ENCODE results near the gene ANXA2R.
"Not testable (repeated sequence)": the region's sequence is repeated elsewhere in the genome, so short reads cannot be mapped to it uniquely, and the experiment has no call there.

ANXA2R gene

GRCh38 chr5:43060020-43060419 is 19.9 kb upstream of the ANXA2R start:
- DNase-seq (ENCODE audit: low spot score), result not testable (repeated sequence)

GRCh38 chr5:43055098-43055497 is 15.0 kb upstream of the ANXA2R start:
- not testable (repeated sequence) for DNase-seq (ENCODE audit: low spot score)

GRCh38 chr5:43051684-43052083 is 11.6 kb upstream of the ANXA2R start:
- no peak for DNase-seq (ENCODE audit: low spot score)

GRCh38 chr5:43050384-43050783 is 10.3 kb upstream of the ANXA2R start:
- no peak for DNase-seq (ENCODE audit: low spot score)

GRCh38 chr5:43049236-43049635 is 9.1 kb upstream of the ANXA2R start:
- no peak for DNase-seq (ENCODE audit: low spot score)

GRCh38 chr5:43046474-43046873 is 6.4 kb upstream of the ANXA2R start:
- DNase-seq (ENCODE audit: low spot score), result no peak

GRCh38 chr5:43045236-43045635 is 5.1 kb upstream of the ANXA2R start:
- DNase-seq (ENCODE audit: low spot score), result no peak

- DNase-seq (ENCODE audit: low spot score), result no peak
These were observed 4.2 kb upstream of the ANXA2R start for GRCh38 chr5:43044181-43044914.

- no peak for DNase-seq (ENCODE audit: low spot score)
These were observed 3.3 kb upstream of the ANXA2R start for GRCh38 chr5:43043400-43043756.

- no peak for DNase-seq (ENCODE audit: low spot score)
These were observed 2.7 kb upstream of the ANXA2R start for GRCh38 chr5:43042626-43043399.

- DNase-seq (ENCODE audit: low spot score), result peak; percentile 51
These were observed 2.1 kb upstream of the ANXA2R start for GRCh38 chr5:43042176-43042625.

- DNase-seq (ENCODE audit: low spot score), result peak; percentile 48
These were observed 1.6 kb upstream of the ANXA2R start for GRCh38 chr5:43041669-43042175.

GRCh38 chr5:43041110-43041668 is 1.1 kb upstream of the ANXA2R start:
- DNase-seq (ENCODE audit: low spot score), result no peak

GRCh38 chr5:43039471-43040286 is 440 bp downstream of the ANXA2R start:
- peak; percentile 55 for DNase-seq (ENCODE audit: low spot score)

GRCh38 chr5:43039152-43039470 is 1.0 kb downstream of the ANXA2R start:
- no peak for DNase-seq (ENCODE audit: low spot score)

- DNase-seq (ENCODE audit: low spot score), result no peak
These were observed 1.6 kb downstream of the ANXA2R start for GRCh38 chr5:43038496-43038989.

GRCh38 chr5:43037636-43038495 is 2.3 kb downstream of the ANXA2R start:
- no peak for DNase-seq (ENCODE audit: low spot score)

GRCh38 chr5:43036856-43037635 is 3.1 kb downstream of the ANXA2R start:
- DNase-seq (ENCODE audit: low spot score), result no peak

GRCh38 chr5:43036409-43036808 is 3.7 kb downstream of the ANXA2R start:
- DNase-seq (ENCODE audit: low spot score), result no peak

GRCh38 chr5:43034591-43034968 is 5.5 kb downstream of the ANXA2R start:
- no peak for DNase-seq (ENCODE audit: low spot score)

All from HuH-7 (cell line).